Mammary epithelial cell (primary cell): ENCODE measurements around the gene PFDN4.
A peak's percentile ranks its signal among the peaks of the same experiment; 100 is the strongest.

Experiments
- CTCF ChIP-seq, 2 donors: IDR thresholded peaks in 1 of 2; conservative IDR thresholded peaks in 1 of 2; 2 replicates each; pipeline ENCODE4 v1.5.1; 2011 to 2012; ENCODE audit warnings: inconsistent platforms in 2 of 2, low read length in 2 of 2, mild to moderate bottlenecking in 2 of 2, control low read depth in 1 of 2, low read depth in 1 of 2; ENCODE audit not compliant: insufficient read depth in 1 of 2; ENCODE audit errors: extremely low read depth in 1 of 2
- EZH2 ChIP-seq: IDR thresholded peaks from 2 replicates; pipeline ENCODE4 v1.6.1; 2012; ENCODE audit warnings: low read length, inconsistent platforms, borderline replicate concordance

DNA sequence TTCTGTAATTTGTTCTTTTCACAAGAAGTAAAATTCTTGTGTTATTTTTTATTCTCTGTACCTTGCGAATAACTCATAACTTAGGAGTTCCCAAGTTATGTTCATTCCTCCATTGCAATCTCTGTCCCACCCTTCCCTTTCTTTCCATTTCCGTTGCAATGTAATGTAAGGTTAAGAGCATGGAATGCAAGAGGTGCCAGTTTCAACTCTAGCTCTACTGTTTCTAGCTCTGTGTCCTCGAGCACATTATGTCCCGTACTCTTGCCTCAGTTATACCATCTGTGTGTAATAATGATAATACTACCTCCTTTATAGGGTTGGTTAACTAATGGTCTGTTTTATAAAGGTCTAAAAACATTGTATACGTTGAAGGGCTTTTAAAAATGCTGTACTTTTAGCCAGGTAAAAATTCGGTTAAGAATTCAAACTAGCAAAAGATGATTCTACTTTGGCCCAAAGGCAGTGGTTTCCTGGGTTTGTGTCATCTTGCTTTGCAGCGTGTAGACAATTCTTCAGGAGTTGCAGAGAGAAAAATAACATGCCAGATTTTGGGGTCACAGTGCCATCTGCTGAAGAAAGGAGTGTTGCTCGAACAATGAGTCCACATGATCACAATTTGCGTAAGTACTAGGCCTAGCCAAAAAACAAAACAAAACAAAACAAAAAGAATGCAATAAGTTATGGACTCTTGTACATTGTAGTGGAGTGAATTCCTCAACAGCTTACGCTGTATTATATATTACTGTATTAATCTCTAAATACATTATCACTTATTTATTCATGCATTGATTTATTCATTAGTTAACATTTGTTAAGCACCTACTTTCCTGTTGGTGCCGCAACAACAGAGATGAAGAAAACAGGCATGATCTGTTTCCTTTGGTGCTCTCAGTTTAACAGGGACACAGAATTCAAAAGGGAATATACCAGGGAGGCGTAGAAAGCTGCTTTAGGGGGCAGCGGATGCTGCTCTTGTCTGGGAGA lies 10.0 kb upstream of the PFDN4 start:
- TF ChIP-seq CTCF (conservative IDR thresholded peaks at IDR 0.05 in 1 of 2, IDR thresholded peaks at IDR 0.05 in 1 of 2; ENCODE audit: extremely low read depth in 1 of 2, insufficient read depth in 1 of 2, low read depth in 1 of 2, low read length in 2 of 2) (peak; percentile 64 to 73), EZH2 (no peak)
